ENCODE data around the gene ADGRD1.

ADGRD1 gene

DNA sequence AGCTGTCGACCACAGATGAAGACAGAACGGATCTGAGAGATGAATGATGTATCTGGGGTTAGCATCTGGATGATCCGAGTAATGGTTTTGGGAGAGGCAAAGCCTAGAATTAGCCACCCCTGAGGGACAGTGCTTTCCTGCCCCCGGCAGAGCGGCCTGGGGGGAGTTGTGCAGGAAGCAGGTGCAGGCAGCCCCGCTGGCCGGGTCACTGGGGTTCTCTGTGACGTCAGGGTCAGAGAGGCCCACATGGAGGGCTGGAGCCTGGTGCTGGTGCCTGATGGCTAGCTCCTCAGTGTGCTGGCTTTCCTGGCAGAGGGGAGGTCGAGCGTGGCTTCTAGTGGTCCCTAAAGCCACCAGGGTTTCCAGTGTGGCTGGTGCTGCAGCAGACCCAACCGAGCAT lies 70.3 kb downstream of the ADGRD1 start:
- no CpG with 5 or more reads among the region's 11 CpGs for WGBS, 2 donors (ENCODE audit: extremely low coverage in 2 of 2, insufficient read length in 2 of 2, insufficient replicate concordance in 1 of 2)
- Histone ChIP-seq H3K18ac (ENCODE audit: low read length) (peak overlapping the region; percentile 24), H3K9me3 (replicated peaks in 1 of 2; ENCODE audit: control insufficient read depth in 2 of 2, insufficient read depth in 1 of 2, low read depth in 1 of 2, low read length in 2 of 2) (no peaks in the 10 kb centered on the region), H3K4me1 (ENCODE audit: control insufficient read depth in 2 of 2, insufficient read depth in 1 of 2, low read depth in 1 of 2, low read length in 2 of 2) (no peaks in the 10 kb centered on the region), H2AFZ (ENCODE audit: low read length) (no peak overlapping the region), H3K4me2 (ENCODE audit: insufficient read depth, low read length, poor library complexity, severe bottlenecking) (no peak overlapping the region), H2BK120ac (ENCODE audit: low read depth, low read length) (no peak overlapping the region), H3K27ac (replicated peaks; ENCODE audit: low read length) (no peak overlapping the region), H2BK12ac (ENCODE audit: low read length) (no peak overlapping the region), H4K8ac (ENCODE audit: low read depth, low read length) (no peak overlapping the region), H2AK5ac (ENCODE audit: low read depth, low read length) (no peak overlapping the region), H4K91ac (ENCODE audit: low read depth, low read length, poor library complexity) (no peak overlapping the region), H3K4me3 (ENCODE audit: low read length in 2 of 2) (no peak overlapping the region), H3K27me3 (ENCODE audit: control insufficient read depth in 3 of 3, insufficient read depth in 3 of 3, low read depth in 1 of 3, low read length in 3 of 3) (peaks cover 0 to 46% (median 0%) of the 10 kb centered on the region in 3 experiments), H3K4ac (ENCODE audit: low read length) (no peak overlapping the region), H3K79me1 (ENCODE audit: low read depth, low read length) (no peaks in the 10 kb centered on the region), H3K23ac (ENCODE audit: low read depth, low read length, poor library complexity) (no peak overlapping the region), H3K9ac (ENCODE audit: low read depth, low read length, poor library complexity) (no peak overlapping the region), H2BK15ac (ENCODE audit: low read length) (no peak overlapping the region), H3K14ac (ENCODE audit: low read length) (no peak overlapping the region), H2BK5ac (ENCODE audit: low read length) (no peak overlapping the region), H3K36me3 (replicated peaks in 1 of 2; ENCODE audit: control insufficient read depth in 2 of 2, insufficient read depth in 2 of 2, low read length in 2 of 2) (no peaks in the 10 kb centered on the region)
- no peak for DNase-seq (ENCODE audit: low spot score)

DNA sequence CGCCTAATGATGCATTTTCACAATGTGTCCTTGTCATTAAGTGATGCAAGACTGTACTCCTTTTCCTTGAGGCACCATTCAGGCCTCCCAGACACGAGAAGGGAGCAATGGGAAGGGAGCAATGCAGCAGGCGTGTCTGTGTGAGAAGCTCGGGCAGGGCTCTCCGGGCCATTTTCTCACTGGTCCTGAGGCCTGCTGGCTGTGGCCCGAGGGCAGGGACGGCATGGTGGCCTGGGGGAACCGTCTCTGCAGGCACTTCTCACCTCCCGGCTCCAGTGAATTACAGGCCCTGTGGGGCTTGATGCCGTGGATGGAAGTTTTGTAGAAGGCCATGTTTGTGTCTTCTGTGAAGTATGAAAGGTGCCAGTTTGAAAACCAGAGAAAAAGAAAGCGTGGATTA lies 71.0 kb downstream of the ADGRD1 start:
- H3K23ac ChIP-seq (ENCODE audit: low read depth, low read length, poor library complexity) = no peak overlapping the region
- no peaks in the 10 kb centered on the region for H3K79me1 ChIP-seq (ENCODE audit: low read depth, low read length)
- H3K27ac ChIP-seq (replicated peaks; ENCODE audit: low read length) = no peak overlapping the region
- no peak for DNase-seq (ENCODE audit: low spot score)
- H3K4me3 ChIP-seq (ENCODE audit: low read length in 2 of 2) = no peak overlapping the region
- H2AFZ ChIP-seq (ENCODE audit: low read length) = no peak overlapping the region
- no peak overlapping the region for H3K4me2 ChIP-seq (ENCODE audit: insufficient read depth, low read length, poor library complexity, severe bottlenecking)
- H2BK12ac ChIP-seq (ENCODE audit: low read length) = no peak overlapping the region
- no peak overlapping the region for H2BK15ac ChIP-seq (ENCODE audit: low read length)
- no peak overlapping the region for H2BK5ac ChIP-seq (ENCODE audit: low read length)
- no peak overlapping the region for H2BK120ac ChIP-seq (ENCODE audit: low read depth, low read length)
- no peak overlapping the region for H4K8ac ChIP-seq (ENCODE audit: low read depth, low read length)
- no peak overlapping the region for H3K9ac ChIP-seq (ENCODE audit: low read depth, low read length, poor library complexity)
- H3K4me1 ChIP-seq (ENCODE audit: control insufficient read depth in 2 of 2, insufficient read depth in 1 of 2, low read depth in 1 of 2, low read length in 2 of 2) = no peaks in the 10 kb centered on the region
- H3K9me3 ChIP-seq (replicated peaks in 1 of 2; ENCODE audit: control insufficient read depth in 2 of 2, insufficient read depth in 1 of 2, low read depth in 1 of 2, low read length in 2 of 2) = no peaks in the 10 kb centered on the region
- H2AK5ac ChIP-seq (ENCODE audit: low read depth, low read length) = no peak overlapping the region
- no peaks in the 10 kb centered on the region for H3K36me3 ChIP-seq (replicated peaks in 1 of 2; ENCODE audit: control insufficient read depth in 2 of 2, insufficient read depth in 2 of 2, low read length in 2 of 2)
- H4K91ac ChIP-seq (ENCODE audit: low read depth, low read length, poor library complexity) = no peak overlapping the region
- no peak overlapping the region for H3K14ac ChIP-seq (ENCODE audit: low read length)
- peak overlapping the region; percentile 62 for H3K18ac ChIP-seq (ENCODE audit: low read length)
- no peak overlapping the region for H3K4ac ChIP-seq (ENCODE audit: low read length)
- WGBS, 2 donors (ENCODE audit: extremely low coverage in 2 of 2, insufficient read length in 2 of 2, insufficient replicate concordance in 1 of 2) = no CpG with 5 or more reads among the region's 11 CpGs
- H3K27me3 ChIP-seq (ENCODE audit: control insufficient read depth in 3 of 3, insufficient read depth in 3 of 3, low read depth in 1 of 3, low read length in 3 of 3) = peaks cover 0 to 46% (median 0%) of the 10 kb centered on the region in 3 experiments

DNA sequence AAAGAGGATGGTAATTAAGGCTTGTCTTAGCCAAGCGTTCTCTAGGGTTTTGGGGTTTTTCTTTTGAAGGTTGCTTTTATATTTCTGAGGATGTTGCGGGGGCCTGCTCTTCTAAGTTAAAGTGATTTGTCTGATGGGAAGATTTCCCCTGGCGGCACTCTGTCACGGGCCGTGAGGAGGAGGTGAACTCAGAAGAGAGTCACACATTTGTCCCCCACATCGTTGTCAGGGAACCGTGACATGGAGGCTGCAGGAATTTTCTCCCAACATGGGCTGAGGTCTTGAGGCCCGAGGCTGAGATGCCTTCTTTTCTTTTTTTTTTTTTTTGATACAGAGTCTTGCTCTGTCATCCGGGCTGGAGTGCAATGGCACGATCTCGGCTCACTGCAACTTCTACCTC lies 71.5 kb downstream of the ADGRD1 start:
- H4K8ac ChIP-seq (ENCODE audit: low read depth, low read length) = no peak overlapping the region
- no peak overlapping the region for H3K27ac ChIP-seq (replicated peaks; ENCODE audit: low read length)
- no peak overlapping the region for H4K91ac ChIP-seq (ENCODE audit: low read depth, low read length, poor library complexity)
- H3K27me3 ChIP-seq (ENCODE audit: control insufficient read depth in 3 of 3, insufficient read depth in 3 of 3, low read depth in 1 of 3, low read length in 3 of 3) = peaks cover 0 to 44% (median 0%) of the 10 kb centered on the region in 3 experiments
- no peak overlapping the region for H2BK5ac ChIP-seq (ENCODE audit: low read length)
- H3K36me3 ChIP-seq (replicated peaks in 1 of 2; ENCODE audit: control insufficient read depth in 2 of 2, insufficient read depth in 2 of 2, low read length in 2 of 2) = no peaks in the 10 kb centered on the region
- H3K4me3 ChIP-seq (ENCODE audit: low read length in 2 of 2) = no peak overlapping the region
- no peak overlapping the region for H2BK120ac ChIP-seq (ENCODE audit: low read depth, low read length)
- H3K4ac ChIP-seq (ENCODE audit: low read length) = no peak overlapping the region
- no peaks in the 10 kb centered on the region for H3K79me1 ChIP-seq (ENCODE audit: low read depth, low read length)
- no peak overlapping the region for H3K14ac ChIP-seq (ENCODE audit: low read length)
- no peak overlapping the region for H2AK5ac ChIP-seq (ENCODE audit: low read depth, low read length)
- WGBS, 2 donors (ENCODE audit: extremely low coverage in 2 of 2, insufficient read length in 2 of 2, insufficient replicate concordance in 1 of 2) = no CpG with 5 or more reads among the region's 11 CpGs
- peaks cover 1% of the 10 kb centered on the region in 2 donors for H3K4me1 ChIP-seq (ENCODE audit: control insufficient read depth in 2 of 2, insufficient read depth in 1 of 2, low read depth in 1 of 2, low read length in 2 of 2)
- no peak overlapping the region for H2AFZ ChIP-seq (ENCODE audit: low read length)
- H2BK15ac ChIP-seq (ENCODE audit: low read length) = no peak overlapping the region
- H3K4me2 ChIP-seq (ENCODE audit: insufficient read depth, low read length, poor library complexity, severe bottlenecking) = no peak overlapping the region
- H2BK12ac ChIP-seq (ENCODE audit: low read length) = no peak overlapping the region
- H3K23ac ChIP-seq (ENCODE audit: low read depth, low read length, poor library complexity) = no peak overlapping the region
- H3K18ac ChIP-seq (ENCODE audit: low read length) = no peak overlapping the region
- H3K9me3 ChIP-seq (replicated peaks in 1 of 2; ENCODE audit: control insufficient read depth in 2 of 2, insufficient read depth in 1 of 2, low read depth in 1 of 2, low read length in 2 of 2) = no peaks in the 10 kb centered on the region
- no peak for DNase-seq (ENCODE audit: low spot score)
- H3K9ac ChIP-seq (ENCODE audit: low read depth, low read length, poor library complexity) = no peak overlapping the region

DNA sequence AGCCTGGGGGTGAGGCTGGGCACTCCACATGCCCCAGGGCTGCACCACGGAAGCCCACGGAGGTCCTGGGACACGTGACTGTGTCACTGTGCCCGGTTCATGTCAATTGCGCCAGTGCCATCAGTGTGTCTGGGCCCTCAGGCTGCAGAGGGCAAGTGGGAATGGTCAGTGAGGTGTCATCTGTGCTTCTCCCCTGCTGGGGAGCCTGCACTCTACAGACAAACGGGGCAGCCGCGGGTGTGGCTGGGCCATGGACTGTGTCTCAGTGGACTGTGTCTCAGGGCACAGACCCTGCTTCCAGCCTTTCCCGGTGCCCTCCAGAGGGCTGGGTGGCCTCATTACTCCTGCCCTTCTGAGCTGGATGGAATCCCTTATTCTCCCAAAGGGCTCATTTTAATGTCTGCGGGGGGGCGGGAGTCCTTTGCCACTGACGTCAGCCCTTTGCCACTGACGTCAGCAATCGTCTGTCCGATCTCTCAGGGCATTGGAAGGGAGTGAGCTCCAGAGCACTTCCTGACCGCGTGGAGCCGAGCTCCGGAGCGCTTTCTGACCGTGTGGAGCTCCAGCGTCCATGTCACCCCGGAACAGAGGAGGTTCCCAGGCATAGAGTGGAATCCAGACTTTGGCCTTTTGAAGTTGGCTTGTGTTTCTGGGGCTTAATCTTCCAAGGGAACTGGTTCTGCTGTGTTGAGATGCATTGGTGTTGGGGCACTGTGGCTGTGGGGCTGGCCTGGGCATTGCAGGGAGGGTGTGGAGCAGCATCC lies 72.4 kb downstream of the ADGRD1 start:
- Histone ChIP-seq H3K27me3 (ENCODE audit: control insufficient read depth in 3 of 3, insufficient read depth in 3 of 3, low read depth in 1 of 3, low read length in 3 of 3) (peaks cover 0 to 35% (median 0%) of the 10 kb centered on the region in 3 experiments), H3K23ac (ENCODE audit: low read depth, low read length, poor library complexity) (no peak overlapping the region), H3K36me3 (replicated peaks in 1 of 2; ENCODE audit: control insufficient read depth in 2 of 2, insufficient read depth in 2 of 2, low read length in 2 of 2) (no peaks in the 10 kb centered on the region), H3K9ac (ENCODE audit: low read depth, low read length, poor library complexity) (no peak overlapping the region), H2BK12ac (ENCODE audit: low read length) (peak overlapping the region; percentile 75), H4K91ac (ENCODE audit: low read depth, low read length, poor library complexity) (no peak overlapping the region), H3K4me2 (ENCODE audit: insufficient read depth, low read length, poor library complexity, severe bottlenecking) (no peak overlapping the region), H2BK120ac (ENCODE audit: low read depth, low read length) (peak overlapping the region; percentile 44), H2AFZ (ENCODE audit: low read length) (no peak overlapping the region), H2AK5ac (ENCODE audit: low read depth, low read length) (peak overlapping the region; percentile 90), H3K9me3 (replicated peaks in 1 of 2; ENCODE audit: control insufficient read depth in 2 of 2, insufficient read depth in 1 of 2, low read depth in 1 of 2, low read length in 2 of 2) (no peaks in the 10 kb centered on the region), H3K4me1 (ENCODE audit: control insufficient read depth in 2 of 2, insufficient read depth in 1 of 2, low read depth in 1 of 2, low read length in 2 of 2) (peaks cover 9% of the 10 kb centered on the region in 2 donors), H3K14ac (ENCODE audit: low read length) (no peak overlapping the region), H2BK5ac (ENCODE audit: low read length) (peak overlapping the region; percentile 11), H3K18ac (ENCODE audit: low read length) (peak overlapping the region; percentile 78), H3K4me3 (ENCODE audit: low read length in 2 of 2) (no peak overlapping the region), H2BK15ac (ENCODE audit: low read length) (peak overlapping the region; percentile 89), H3K4ac (ENCODE audit: low read length) (peak overlapping the region; percentile 8), H3K27ac (replicated peaks; ENCODE audit: low read length) (no peak overlapping the region), H3K79me1 (ENCODE audit: low read depth, low read length) (no peaks in the 10 kb centered on the region), H4K8ac (ENCODE audit: low read depth, low read length) (no peak overlapping the region)
- no CpG with 5 or more reads among the region's 23 CpGs for WGBS, 2 donors (ENCODE audit: extremely low coverage in 2 of 2, insufficient read length in 2 of 2, insufficient replicate concordance in 1 of 2)
- no peak for DNase-seq (ENCODE audit: low spot score)

All from neuronal stem cell (in vitro differentiated cells).